ENCODE results near the gene ALPP. TPM values are rescaled to one million over a fixed set of nuclear protein-coding genes. Genes with fewer than 3 reads are reported as not detected.

Gene ALPP
- total and polyA plus RNA-seq, 2 donors (not counting 1 experiment from before 2014, with no cell fraction given) = not detected

DNA sequence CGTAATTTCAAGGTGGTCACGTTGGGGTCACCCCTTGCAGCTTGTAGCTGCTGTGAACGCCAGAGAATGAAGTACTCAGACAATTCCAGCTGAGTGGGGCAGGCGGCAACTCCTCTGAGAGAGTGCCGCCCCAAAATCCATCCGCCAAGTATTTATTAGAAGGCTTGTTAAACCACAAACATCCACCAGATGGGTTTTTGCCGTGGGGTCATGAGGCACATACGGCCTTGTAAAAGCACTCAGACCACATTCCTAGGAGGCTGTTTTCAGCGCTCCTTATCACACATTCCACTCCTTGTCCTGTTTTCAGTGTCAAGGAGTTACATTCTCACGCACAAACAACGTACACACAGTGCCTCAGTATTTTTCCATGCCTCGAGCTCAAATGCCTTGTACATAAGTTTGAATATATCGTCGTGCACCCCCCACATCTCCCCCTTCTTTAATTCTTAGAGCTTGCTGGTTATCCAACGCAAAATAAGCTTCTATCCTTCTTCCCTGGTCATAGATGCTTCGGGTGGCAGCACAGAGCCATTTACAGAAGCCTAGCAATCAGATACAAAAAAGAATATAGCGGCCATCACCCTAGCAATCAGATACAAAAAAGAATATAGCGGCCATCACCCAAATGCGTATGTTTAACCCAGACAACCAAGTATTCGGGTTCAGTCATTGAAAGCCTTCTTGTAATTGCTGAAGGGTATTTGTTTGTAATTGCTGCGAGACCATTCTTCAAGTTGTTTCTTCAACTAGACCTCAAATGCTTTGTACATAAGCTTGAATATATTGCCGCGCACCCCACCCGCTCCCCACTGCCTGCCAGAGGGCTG, 7.3 kb downstream of the ALPP start:
- Histone ChIP-seq H3K27me3 (replicated peaks in 1 of 4; ENCODE audit: control extremely low read depth in 1 of 4, control insufficient read depth in 3 of 4, insufficient read depth in 4 of 4, low read length in 3 of 4) (peaks cover 0 to 26% (median 6%) of the 10 kb centered on the region in 4 experiments), H3K4me2 (replicated peaks; ENCODE audit: low read depth, low read length, poor library complexity, severe bottlenecking) (peak overlapping the region; percentile 22)

DNA sequence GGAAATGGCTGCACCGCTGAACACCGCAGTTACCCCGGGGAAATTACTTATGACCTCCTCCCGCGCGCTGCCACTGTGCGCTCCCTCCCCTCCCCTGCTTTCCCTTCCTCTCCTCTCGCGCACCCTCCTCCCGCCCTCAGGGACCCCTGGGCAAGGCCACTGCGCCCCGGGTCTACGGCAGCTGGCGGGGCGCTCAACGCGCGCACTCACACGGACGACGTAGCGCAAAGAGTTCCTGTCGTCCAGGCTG, 7.9 kb downstream of the ALPP start:
- Histone ChIP-seq H3K9me3 (ENCODE audit: control extremely low read depth in 1 of 3, control insufficient read depth in 2 of 3, insufficient read depth in 1 of 3, low read length in 2 of 3) (peaks cover 0 to 27% (median 0%) of the 10 kb centered on the region in 3 donors), H3K4me1 (ENCODE audit: control insufficient read depth in 2 of 2, insufficient read depth in 2 of 2, low read length in 2 of 2) (peaks cover 11 to 15% of the 10 kb centered on the region in 2 donors), H2AFZ (ENCODE audit: insufficient read depth, low read depth, low read length, poor library complexity, severe bottlenecking) (no peak overlapping the region), H3K9ac (ENCODE audit: low read length) (no peak overlapping the region), H3K27ac (ENCODE audit: low read length in 2 of 2) (no peak overlapping the region), H3K4me2 (replicated peaks; ENCODE audit: low read depth, low read length, poor library complexity, severe bottlenecking) (peak overlapping the region; percentile 22), H3K79me2 (ENCODE audit: control insufficient read depth, insufficient read depth, low read length) (no peaks in the 10 kb centered on the region), H3K27me3 (replicated peaks in 1 of 4; ENCODE audit: control extremely low read depth in 1 of 4, control insufficient read depth in 3 of 4, insufficient read depth in 4 of 4, low read length in 3 of 4) (peaks cover 0 to 26% (median 7%) of the 10 kb centered on the region in 4 experiments), H3K4me3 (ENCODE audit: control extremely low read depth in 1 of 5, extremely low read depth in 1 of 5, insufficient read depth in 1 of 5, low read depth in 2 of 5, low read length in 4 of 5) (no peak overlapping the region), H3K36me3 (replicated peaks in 1 of 2; ENCODE audit: control extremely low read depth in 1 of 2, control insufficient read depth in 1 of 2, extremely low read depth in 1 of 2, insufficient read depth in 2 of 2, low read length in 1 of 2) (no peaks in the 10 kb centered on the region), H4K20me1 (ENCODE audit: control insufficient read depth, insufficient read depth, low read length, poor library complexity, severe bottlenecking) (no peaks in the 10 kb centered on the region)
- Mint-ChIP-seq H3K4me1 (peaks cover 19% of the 10 kb centered on the region), H3K9me3 (ENCODE audit: insufficient read depth) (no peaks in the 10 kb centered on the region), H3K27ac (no peak overlapping the region), H3K4me3 (peak overlapping the region; percentile 32), H3K27me3 (peaks cover 36% of the 10 kb centered on the region)
- ChIA-PET POLR2A (no interaction called here), CTCF (no interaction called here)
- TF ChIP-seq EZH2 (IDR thresholded peaks at IDR 0.05; ENCODE audit: borderline replicate concordance, insufficient read depth, low read depth, low read length, poor library complexity, severe bottlenecking) = no peak
- TF ChIP-seq, protein P1, sequence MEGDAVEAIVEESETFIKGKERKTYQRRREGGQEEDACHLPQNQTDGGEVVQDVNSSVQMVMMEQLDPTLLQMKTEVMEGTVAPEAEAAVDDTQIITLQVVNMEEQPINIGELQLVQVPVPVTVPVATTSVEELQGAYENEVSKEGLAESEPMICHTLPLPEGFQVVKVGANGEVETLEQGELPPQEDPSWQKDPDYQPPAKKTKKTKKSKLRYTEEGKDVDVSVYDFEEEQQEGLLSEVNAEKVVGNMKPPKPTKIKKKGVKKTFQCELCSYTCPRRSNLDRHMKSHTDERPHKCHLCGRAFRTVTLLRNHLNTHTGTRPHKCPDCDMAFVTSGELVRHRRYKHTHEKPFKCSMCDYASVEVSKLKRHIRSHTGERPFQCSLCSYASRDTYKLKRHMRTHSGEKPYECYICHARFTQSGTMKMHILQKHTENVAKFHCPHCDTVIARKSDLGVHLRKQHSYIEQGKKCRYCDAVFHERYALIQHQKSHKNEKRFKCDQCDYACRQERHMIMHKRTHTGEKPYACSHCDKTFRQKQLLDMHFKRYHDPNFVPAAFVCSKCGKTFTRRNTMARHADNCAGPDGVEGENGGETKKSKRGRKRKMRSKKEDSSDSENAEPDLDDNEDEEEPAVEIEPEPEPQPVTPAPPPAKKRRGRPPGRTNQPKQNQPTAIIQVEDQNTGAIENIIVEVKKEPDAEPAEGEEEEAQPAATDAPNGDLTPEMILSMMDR (IDR thresholded peaks at IDR 0.05) = no peak
- DNase-seq = no peak
- intact Hi-C loops (cut with micrococcal nuclease) = no loop called here
- no peak for ATAC-seq (ENCODE audit: low read depth)
- WGBS (ENCODE audit: insufficient coverage) = 53% methylated on average over 23 of the region's 23 CpGs

More for the DNA sequence above, 7.3 kb downstream of the ALPP start:
- Mint-ChIP-seq H3K9me3 (ENCODE audit: insufficient read depth) (no peaks in the 10 kb centered on the region), H3K27ac (no peak overlapping the region), H3K27me3 (peaks cover 34% of the 10 kb centered on the region), H3K4me3 (peak overlapping the region; percentile 32), H3K4me1 (peaks cover 19% of the 10 kb centered on the region)
- ATAC-seq (ENCODE audit: low read depth) (no peak), DNase-seq (no peak)
- ChIA-PET POLR2A (no interaction called here), CTCF (no interaction called here)
- intact Hi-C loops (cut with micrococcal nuclease) = no loop called here
- Histone ChIP-seq H3K9me3 (ENCODE audit: control extremely low read depth in 1 of 3, control insufficient read depth in 2 of 3, insufficient read depth in 1 of 3, low read length in 2 of 3) (peaks cover 0 to 27% (median 0%) of the 10 kb centered on the region in 3 donors), H3K9ac (ENCODE audit: low read length) (no peak overlapping the region), H2AFZ (ENCODE audit: insufficient read depth, low read depth, low read length, poor library complexity, severe bottlenecking) (no peak overlapping the region), H3K36me3 (replicated peaks in 1 of 2; ENCODE audit: control extremely low read depth in 1 of 2, control insufficient read depth in 1 of 2, extremely low read depth in 1 of 2, insufficient read depth in 2 of 2, low read length in 1 of 2) (no peaks in the 10 kb centered on the region), H3K4me3 (ENCODE audit: control extremely low read depth in 1 of 5, extremely low read depth in 1 of 5, insufficient read depth in 1 of 5, low read depth in 2 of 5, low read length in 4 of 5) (no peak overlapping the region), H4K20me1 (ENCODE audit: control insufficient read depth, insufficient read depth, low read length, poor library complexity, severe bottlenecking) (no peaks in the 10 kb centered on the region), H3K4me1 (ENCODE audit: control insufficient read depth in 2 of 2, insufficient read depth in 2 of 2, low read length in 2 of 2) (peaks cover 11 to 15% of the 10 kb centered on the region in 2 donors), H3K79me2 (ENCODE audit: control insufficient read depth, insufficient read depth, low read length) (no peaks in the 10 kb centered on the region), H3K27ac (ENCODE audit: low read length in 2 of 2) (no peak overlapping the region)
- WGBS (ENCODE audit: insufficient coverage) = 40% methylated on average over 21 of the region's 24 CpGs
- no peak for TF ChIP-seq EZH2 (IDR thresholded peaks at IDR 0.05; ENCODE audit: borderline replicate concordance, insufficient read depth, low read depth, low read length, poor library complexity, severe bottlenecking)
- TF ChIP-seq, protein P1 (IDR thresholded peaks at IDR 0.05) = no peak
